SU-DHL-6 (cell line): ENCODE data around the gene CYFIP2.
A peak's percentile ranks its signal among the peaks of the same experiment; 100 is the strongest.

Experiments
- H2AFZ ChIP-seq: fragments of 200-600 bp; sonication (generic); 2 replicates; pipeline ENCODE4 v1.6.1; 2014; ENCODE audit warnings: low read depth, mild to moderate bottlenecking, moderate library complexity, mixed read lengths, antibody characterized with exemption, low read length; ENCODE audit not compliant: severe bottlenecking
- H3F3A ChIP-seq: fragments of 200-600 bp; shearing (Covaris generic); 2 replicates; pipeline ENCODE4 v1.6.0; 2016; ENCODE audit warnings: antibody characterized with exemption, mild to moderate bottlenecking; ENCODE audit not compliant: insufficient read depth
- H3K27ac ChIP-seq: fragments of 200-600 bp; sonication (generic); 2 replicates; pipeline ENCODE4 v1.5.1; 2016; ENCODE audit warnings: low read depth, mild to moderate bottlenecking, low read length, moderate library complexity, mixed read lengths
- H3K27me3 ChIP-seq: fragments of 200-600 bp; sonication (generic), shearing (Covaris generic); 2 replicates; pipeline ENCODE4 v1.6.0; 2014; ENCODE audit warnings: mild to moderate bottlenecking, low read length
- H3K36me3 ChIP-seq: fragments of 200-600 bp; sonication (generic); 2 replicates; pipeline ENCODE4 v1.6.1; 2014; ENCODE audit warnings: mild to moderate bottlenecking, low read length, mixed read lengths
- H3K4me2 ChIP-seq: fragments of 300-600, 200-600 bp; shearing (Covaris generic), sonication (generic); 2 replicates; pipeline ENCODE4 v1.6.0; 2014; ENCODE audit warnings: low read length, low read depth, mild to moderate bottlenecking; ENCODE audit not compliant: poor library complexity, severe bottlenecking
- H3K4me3 ChIP-seq: fragments of 200-600 bp; sonication (generic); 2 replicates; pipeline ENCODE4 v1.5.1; 2014; ENCODE audit warnings: antibody characterized with exemption, low read length, mild to moderate bottlenecking, mixed read lengths; ENCODE audit not compliant: insufficient read depth, poor library complexity, severe bottlenecking
- H3K79me2 ChIP-seq: fragments of 200-600 bp; sonication (generic); 2 replicates; pipeline ENCODE4 v1.6.1; 2014; ENCODE audit warnings: mild to moderate bottlenecking, low read length, moderate library complexity; ENCODE audit not compliant: insufficient read depth
- H3K9ac ChIP-seq: fragments of 200-600 bp; sonication (generic); 2 replicates; pipeline ENCODE4 v1.7.0; 2014; ENCODE audit warnings: mild to moderate bottlenecking, low read length
- H3K9me2 ChIP-seq: fragments of 200-600 bp; sonication (generic); replicated peaks from 2 replicates; pipeline ENCODE4 v1.6.1; 2014; ENCODE audit warnings: low read length; ENCODE audit not compliant: insufficient read depth
- H3K9me3 ChIP-seq: fragments of 200-600 bp; sonication (generic); 2 replicates; pipeline ENCODE4 v1.6.1; 2014; ENCODE audit warnings: low read length, mixed read lengths; ENCODE audit not compliant: insufficient read depth
- H4K20me1 ChIP-seq: fragments of 200-600 bp; sonication (generic); 2 replicates; pipeline ENCODE4 v1.6.1; 2014; ENCODE audit warnings: low read depth, mild to moderate bottlenecking, antibody characterized with exemption, low read length, moderate library complexity, mixed read lengths
- CTCF ChIP-seq: fragments of 200-600 bp; sonication (generic); IDR thresholded peaks from one replicate; pipeline ENCODE4 v1.5.1; 2017; ENCODE audit warnings: antibody characterized with exemption, mild to moderate bottlenecking, low read length, moderate library complexity; ENCODE audit not compliant: insufficient read depth, poor library complexity, severe bottlenecking
- EZH2phosphoT487 ChIP-seq: fragments of 200-600 bp; sonication (generic), shearing (Covaris generic); conservative IDR thresholded peaks from 2 replicates; pipeline ENCODE4 v1.6.1; 2018; ENCODE audit warnings: mild to moderate bottlenecking, antibody characterized with exemption, low read length, moderate library complexity, mixed read lengths

The CYFIP2 gene

GRCh38 chr5:157265714-157266285 is at the start of gene CYFIP2:
CYFIP2 (plus strand) TSS chr5:157266123; CDS start chr5:157285362, 19,239 bp downstream.
- H3K9me2 ChIP-seq = no peaks in the 10 kb centered on the region
- peaks cover 34% of the 10 kb centered on the region for H3F3A ChIP-seq
- H3K9me3 ChIP-seq = no peaks in the 10 kb centered on the region
- peak within 1 kb of the TSS; percentile 91 for H3K4me2 ChIP-seq
- no peaks in the 10 kb centered on the region for H3K27me3 ChIP-seq
- H3K4me3 ChIP-seq = peak within 1 kb of the TSS; percentile 66
- H3K9ac ChIP-seq = peak within 1 kb of the TSS; percentile 89
- H4K20me1 ChIP-seq = no peaks in the 10 kb centered on the region
- no peak for TF ChIP-seq EZH2phosphoT487
- TF ChIP-seq CTCF = no peak
- H3K36me3 ChIP-seq = no peaks in the 10 kb centered on the region
- peak within 1 kb of the TSS; percentile 98 for H3K27ac ChIP-seq
- peaks cover 46% of the 10 kb centered on the region for H3K79me2 ChIP-seq
- peak within 1 kb of the TSS; percentile 43 for H2AFZ ChIP-seq

GRCh38 chr5:157216391-157217142 is 49.4 kb upstream of the CYFIP2 start:
- no peak overlapping the region for H3K4me2 ChIP-seq
- no peaks in the 10 kb centered on the region for H4K20me1 ChIP-seq
- H3K9me2 ChIP-seq = no peaks in the 10 kb centered on the region
- no peak overlapping the region for H3K9ac ChIP-seq
- H3K4me3 ChIP-seq = no peak overlapping the region
- H2AFZ ChIP-seq = peak overlapping the region; percentile 30
- H3K9me3 ChIP-seq = no peaks in the 10 kb centered on the region
- no peaks in the 10 kb centered on the region for H3K36me3 ChIP-seq
- no peaks in the 10 kb centered on the region for H3K79me2 ChIP-seq
- H3K27me3 ChIP-seq = no peaks in the 10 kb centered on the region
- TF ChIP-seq EZH2phosphoT487 (no peak), CTCF (no peak)
- H3K27ac ChIP-seq = no peak overlapping the region
- no peaks in the 10 kb centered on the region for H3F3A ChIP-seq

- Histone ChIP-seq H3K27ac (no peak overlapping the region), H3K79me2 (no peaks in the 10 kb centered on the region), H3K36me3 (no peaks in the 10 kb centered on the region), H3K9me3 (no peaks in the 10 kb centered on the region), H3K9me2 (no peaks in the 10 kb centered on the region), H2AFZ (peak overlapping the region; percentile 66), H3K4me2 (no peak overlapping the region), H3K4me3 (no peak overlapping the region), H3K27me3 (no peaks in the 10 kb centered on the region), H3K9ac (no peak overlapping the region), H3F3A (no peaks in the 10 kb centered on the region), H4K20me1 (no peaks in the 10 kb centered on the region)
- no peak for TF ChIP-seq EZH2phosphoT487
- TF ChIP-seq CTCF = no peak
Measured at GRCh38 chr5:157217289-157218024, 48.5 kb upstream of the CYFIP2 start.
